SK-N-MC (cell line): ENCODE measurements around the gene RCVRN.

Source experiments
- DNase-seq: peaks from one replicate; pipeline ENCODE4 v3.0.0-alpha.2; 2011; ENCODE audit warnings: low read depth, low spot score
- H3K27ac ChIP-seq: fragments of 200-600 bp; sonication (generic); 2 replicates; pipeline ENCODE4 v1.5.1; 2016; ENCODE audit warnings: mixed run types
- H3K36me3 ChIP-seq: fragments of 200-600 bp; sonication (generic); 2 replicates; pipeline ENCODE4 v1.6.1; 2017; ENCODE audit warnings: antibody characterized with exemption, low read length, mixed read lengths; ENCODE audit not compliant: insufficient read depth
- H3K4me3 ChIP-seq: fragments of 200-600 bp; sonication (generic); 2 replicates; pipeline ENCODE4 v1.5.1; 2016
- H3K9ac ChIP-seq: fragments of 200-600 bp; sonication (generic); 2 replicates; pipeline ENCODE4 v1.8.0; 2017; ENCODE audit warnings: mixed run types, mixed read lengths; ENCODE audit not compliant: insufficient read length
- H3K9me3 ChIP-seq: fragments of 200-600 bp; sonication (generic); 2 replicates; pipeline ENCODE4 v1.6.1; 2017; ENCODE audit warnings: low read depth, mild to moderate bottlenecking, antibody characterized with exemption, low read length, moderate library complexity, mixed read lengths
- EZH2 ChIP-seq: fragments of 200-600 bp; sonication (generic); IDR thresholded peaks from one replicate; pipeline ENCODE4 v1.6.1; 2017; ENCODE audit warnings: antibody characterized with exemption
- FOXP2 ChIP-seq: optimal IDR thresholded peaks from 2 replicates; pipeline ENCODE3; 2011; ENCODE audit warnings: mild to moderate bottlenecking, moderate library complexity; ENCODE audit not compliant: insufficient read depth; ENCODE audit errors: extremely low read length, control extremely low read depth
- POLR2AphosphoS5 ChIP-seq: IDR thresholded peaks from 2 replicates; pipeline ENCODE4 v1.6.1; 2012; ENCODE audit warnings: mild to moderate bottlenecking, low read depth, low read length, borderline replicate concordance

Gene RCVRN

GRCh38 chr17:9917801-9918200, 12.7 kb upstream of the RCVRN start:
- no peak overlapping the region for H3K9ac ChIP-seq
- no peak for DNase-seq
- no peaks in the 10 kb centered on the region for H3K9me3 ChIP-seq
- no peak overlapping the region for H3K4me3 ChIP-seq
- no peaks in the 10 kb centered on the region for H3K36me3 ChIP-seq
- no peak overlapping the region for H3K27ac ChIP-seq
- no peak for TF ChIP-seq FOXP2
- no peak for TF ChIP-seq EZH2
- TF ChIP-seq POLR2AphosphoS5 = no peak

DNA sequence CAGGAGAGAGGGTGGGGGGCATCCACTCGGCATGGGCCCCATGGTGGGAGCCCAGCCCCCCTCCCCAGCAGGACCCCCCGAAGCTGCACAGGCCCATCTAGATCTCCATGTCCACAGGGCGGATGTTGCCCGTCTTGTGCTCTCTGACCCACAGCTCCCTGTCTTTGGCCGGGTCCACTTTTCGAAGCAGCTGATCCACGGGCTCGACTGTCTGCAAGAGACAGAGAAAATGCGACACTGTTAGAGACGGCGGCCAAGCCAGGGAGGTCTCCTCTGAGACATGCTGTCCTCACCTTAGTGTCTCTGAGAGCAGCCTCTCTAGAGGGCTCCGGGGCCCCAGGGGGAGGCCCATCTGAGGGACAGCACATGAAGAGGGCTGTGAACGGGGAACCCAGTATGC, 12.1 kb upstream of the RCVRN start:
- TF ChIP-seq POLR2AphosphoS5 (no peak), EZH2 (no peak), FOXP2 (no peak)
- DNase-seq = no peak
- H3K9me3 ChIP-seq = no peaks in the 10 kb centered on the region
- no peak overlapping the region for H3K27ac ChIP-seq
- H3K9ac ChIP-seq = no peak overlapping the region
- no peaks in the 10 kb centered on the region for H3K36me3 ChIP-seq
- H3K4me3 ChIP-seq = no peak overlapping the region

- H3K36me3 ChIP-seq = no peaks in the 10 kb centered on the region
- H3K9me3 ChIP-seq = no peaks in the 10 kb centered on the region
- DNase-seq = no peak
- H3K27ac ChIP-seq = no peak overlapping the region
- TF ChIP-seq EZH2 = no peak
- TF ChIP-seq POLR2AphosphoS5 = no peak
- TF ChIP-seq FOXP2 = no peak
- no peak overlapping the region for H3K4me3 ChIP-seq
- no peak overlapping the region for H3K9ac ChIP-seq
Measured at GRCh38 chr17:9916108-9916507, 11.0 kb upstream of the RCVRN start.

GRCh38 chr17:9913476-9913875, 8.4 kb upstream of the RCVRN start:
- no peaks in the 10 kb centered on the region for H3K36me3 ChIP-seq
- no peak overlapping the region for H3K4me3 ChIP-seq
- H3K9me3 ChIP-seq = no peaks in the 10 kb centered on the region
- no peak overlapping the region for H3K27ac ChIP-seq
- no peak for DNase-seq
- TF ChIP-seq EZH2 (no peak), POLR2AphosphoS5 (no peak), FOXP2 (no peak)
- H3K9ac ChIP-seq = no peak overlapping the region

DNA sequence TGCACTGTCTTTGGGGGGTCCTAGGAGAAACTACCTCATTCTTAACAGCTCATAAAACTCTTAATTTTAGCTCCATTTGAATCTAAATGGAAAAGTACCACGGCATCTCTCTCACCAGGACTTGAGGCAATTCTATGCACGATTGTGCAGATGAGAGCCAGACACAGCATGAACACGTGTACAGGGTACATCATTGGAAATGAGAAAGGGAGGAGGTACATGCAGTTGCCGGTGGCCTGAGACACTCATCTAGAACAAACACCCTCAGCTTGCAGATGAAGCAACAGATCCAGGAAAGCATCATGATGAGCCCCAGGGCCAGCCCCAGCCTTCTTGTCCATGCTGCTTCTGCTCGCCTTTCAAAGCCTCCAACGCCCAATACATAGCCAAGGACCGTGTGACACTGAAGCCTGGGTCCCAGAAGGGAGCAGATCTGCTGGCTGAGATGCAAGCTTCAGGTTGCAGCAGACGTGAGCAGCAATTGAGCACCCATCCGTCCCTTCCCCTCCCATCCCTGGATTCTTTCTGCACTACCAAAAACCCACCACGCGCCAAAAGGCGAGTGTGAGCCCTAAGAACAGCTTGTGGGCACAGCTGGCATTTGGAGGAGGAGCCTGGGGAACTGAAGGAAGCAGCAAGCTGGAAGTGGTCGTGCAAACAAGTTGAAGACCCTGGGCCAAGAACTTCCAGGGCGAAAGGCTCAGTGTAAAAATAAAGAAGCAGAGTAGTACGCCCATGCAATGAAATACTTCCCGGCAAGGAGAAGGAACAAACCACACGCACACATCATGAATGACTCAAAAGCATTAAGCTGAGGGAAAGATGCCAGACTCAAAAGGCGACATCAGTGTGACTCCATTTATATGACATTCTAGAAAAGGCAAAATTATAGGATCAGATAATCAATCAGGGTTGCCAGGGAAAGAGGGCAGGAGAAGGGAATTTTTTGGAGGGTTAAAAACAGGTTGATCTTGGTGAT, 7.3 kb upstream of the RCVRN start:
- H3K9ac ChIP-seq = no peak overlapping the region
- no peaks in the 10 kb centered on the region for H3K36me3 ChIP-seq
- TF ChIP-seq POLR2AphosphoS5 (no peak), FOXP2 (no peak), EZH2 (no peak)
- H3K4me3 ChIP-seq = no peak overlapping the region
- no peak for DNase-seq
- no peak overlapping the region for H3K27ac ChIP-seq
- no peaks in the 10 kb centered on the region for H3K9me3 ChIP-seq

- H3K9ac ChIP-seq = no peak overlapping the region
- no peaks in the 10 kb centered on the region for H3K9me3 ChIP-seq
- TF ChIP-seq FOXP2 (no peak), POLR2AphosphoS5 (no peak), EZH2 (no peak)
- H3K27ac ChIP-seq = no peak overlapping the region
- no peak for DNase-seq
- H3K4me3 ChIP-seq = no peak overlapping the region
- no peaks in the 10 kb centered on the region for H3K36me3 ChIP-seq
Measured at GRCh38 chr17:9911089-9911488, 6.0 kb upstream of the RCVRN start.

DNA sequence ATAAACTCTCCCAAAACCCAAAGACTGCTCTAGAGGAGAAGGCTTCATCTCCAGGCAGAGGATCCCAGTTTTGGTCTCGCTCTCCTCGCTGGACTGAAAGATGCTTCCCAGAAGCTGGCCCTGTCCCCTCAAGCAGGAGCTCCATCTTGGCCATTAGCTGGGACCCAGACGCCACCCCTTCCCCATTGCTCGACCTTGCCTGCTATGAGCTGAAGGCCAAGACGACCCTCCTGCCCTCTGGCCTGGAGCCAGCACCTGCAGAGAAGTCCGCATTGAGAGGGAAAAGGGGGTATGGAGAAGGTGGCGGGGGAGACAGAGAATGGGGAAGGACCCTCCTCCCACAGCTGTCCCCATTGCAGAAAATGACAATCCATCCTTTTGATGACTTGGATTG, 3.6 kb upstream of the RCVRN start:
- DNase-seq = no peak
- TF ChIP-seq FOXP2 (no peak), EZH2 (no peak), POLR2AphosphoS5 (no peak)
- H3K4me3 ChIP-seq = no peak overlapping the region
- no peaks in the 10 kb centered on the region for H3K36me3 ChIP-seq
- no peak overlapping the region for H3K9ac ChIP-seq
- no peaks in the 10 kb centered on the region for H3K9me3 ChIP-seq
- no peak overlapping the region for H3K27ac ChIP-seq

- TF ChIP-seq POLR2AphosphoS5 = no peak
- no peak for TF ChIP-seq EZH2
- TF ChIP-seq FOXP2 = no peak
- DNase-seq = no peak
- no peak overlapping the region for H3K9ac ChIP-seq
- H3K4me3 ChIP-seq = no peak overlapping the region
- no peak overlapping the region for H3K27ac ChIP-seq
- H3K9me3 ChIP-seq = no peaks in the 10 kb centered on the region
- H3K36me3 ChIP-seq = no peaks in the 10 kb centered on the region
Measured at GRCh38 chr17:9907883-9908648, 3.0 kb upstream of the RCVRN start.
